HepG2 (cell line): ENCODE data around the gene MEX3A. TPM values are rescaled to one million over a fixed set of nuclear protein-coding genes. Genes with fewer than 3 reads are reported as not detected.

Experiments used
- CHD4 ChIP-seq: fragments of 200-600 bp; sonication (generic); IDR thresholded peaks from 2 replicates; pipeline ENCODE4 v1.7.0; 2017; ENCODE audit warnings: mild to moderate bottlenecking, low read length, borderline replicate concordance
- DMAP1 ChIP-seq: IDR thresholded peaks from 2 replicates; pipeline ENCODE4 v1.6.1; 2016
- KDM1A ChIP-seq: IDR thresholded peaks from 2 replicates; pipeline ENCODE4 v1.6.1; 2016; ENCODE audit warnings: missing compliant biosample characterization
- KLF15 ChIP-seq: sonication (generic); formaldehyde crosslinking; IDR thresholded peaks from 2 replicates; pipeline ENCODE4 v1.8.1; 2023; ENCODE audit warnings: borderline replicate concordance, mild to moderate bottlenecking, inconsistent platforms, missing genetic modification reagents, mixed read lengths
- KLF9 ChIP-seq: IDR thresholded peaks from 2 replicates; pipeline ENCODE4 v1.6.1; 2016; ENCODE audit warnings: low read depth
- MAF1 ChIP-seq: sonication (generic); formaldehyde crosslinking; IDR thresholded peaks from 2 replicates; pipeline ENCODE4 v1.5.0; 2020; ENCODE audit warnings: missing genetic modification reagents, borderline replicate concordance
- MIXL1 ChIP-seq: IDR thresholded peaks from 2 replicates; pipeline ENCODE4 v1.6.1; 2016
- MYPOP ChIP-seq: sonication (generic); formaldehyde crosslinking; IDR thresholded peaks from 2 replicates; pipeline ENCODE4 v1.8.1; 2023; ENCODE audit warnings: mild to moderate bottlenecking, moderate library complexity, missing genetic modification reagents
- REPIN1 ChIP-seq: sonication (generic); formaldehyde crosslinking; IDR thresholded peaks from 2 replicates; pipeline ENCODE4 v1.8.0; 2022; ENCODE audit warnings: missing genetic modification reagents, low read depth, mild to moderate bottlenecking, borderline replicate concordance
- RXRB ChIP-seq: IDR thresholded peaks from 2 replicates; pipeline ENCODE4 v1.6.1; 2016; ENCODE audit warnings: borderline replicate concordance, missing genetic modification reagents, missing compliant biosample characterization
- SKIL ChIP-seq: sonication (generic); formaldehyde crosslinking; IDR thresholded peaks from 2 replicates; pipeline ENCODE4 v1.8.0; 2022; ENCODE audit warnings: missing genetic modification reagents, mild to moderate bottlenecking, moderate library complexity, borderline replicate concordance
- SMAD1 ChIP-seq: sonication (generic); formaldehyde crosslinking; IDR thresholded peaks from 2 replicates; pipeline ENCODE4 v1.4.0; 2020; ENCODE audit warnings: missing genetic modification reagents, low read depth, mild to moderate bottlenecking, borderline replicate concordance
- SMC3 ChIP-seq: IDR thresholded peaks from 2 replicates; pipeline ENCODE4 v1.6.1; 2011; ENCODE audit warnings: low read length, improper control_type of control experiment
- SNRNP70 ChIP-seq: fragments of 200-400 bp; formaldehyde crosslinking; IDR thresholded peaks from 2 replicates; pipeline ENCODE4 v1.6.1; 2017; ENCODE audit warnings: mild to moderate bottlenecking, low read depth, low read length, moderate library complexity
- THAP7 ChIP-seq: sonication (generic); formaldehyde crosslinking; IDR thresholded peaks from 2 replicates; pipeline ENCODE4 v1.8.1; 2023; ENCODE audit warnings: mild to moderate bottlenecking, missing genetic modification reagents
- TRIM22 ChIP-seq: fragments of 450-650 bp; IDR thresholded peaks from 2 replicates; pipeline ENCODE4 v1.6.1; 2017
- ZBTB39 ChIP-seq: sonication (generic); formaldehyde crosslinking; IDR thresholded peaks from 2 replicates; pipeline ENCODE4 v1.5.0; 2020; ENCODE audit warnings: missing genetic modification reagents
- ZFP62 ChIP-seq: sonication (generic); formaldehyde crosslinking; IDR thresholded peaks from 2 replicates; pipeline ENCODE4 v1.4.0; 2020; ENCODE audit warnings: missing genetic modification reagents
- ZKSCAN8 ChIP-seq: IDR thresholded peaks from 2 replicates; pipeline ENCODE4 v1.6.1; 2016; ENCODE audit warnings: borderline replicate concordance, missing genetic modification reagents, missing compliant biosample characterization
- ZMYM3 ChIP-seq: sonication (generic); formaldehyde crosslinking; IDR thresholded peaks from 2 replicates; pipeline ENCODE4 v1.5.1; 2020; ENCODE audit warnings: mild to moderate bottlenecking, missing genetic modification reagents
- ZNF224 ChIP-seq: sonication (generic); formaldehyde crosslinking; IDR thresholded peaks from 2 replicates; pipeline ENCODE4 v1.5.0; 2020; ENCODE audit warnings: mild to moderate bottlenecking, missing genetic modification reagents
- ZNF235 ChIP-seq: sonication (generic); formaldehyde crosslinking; IDR thresholded peaks from 2 replicates; pipeline ENCODE4 v1.8.1; 2023; ENCODE audit warnings: mild to moderate bottlenecking, missing genetic modification reagents, borderline replicate concordance
- ZNF263 ChIP-seq: sonication (generic); formaldehyde crosslinking; IDR thresholded peaks from 2 replicates; pipeline ENCODE4 v1.4.0; 2020; ENCODE audit warnings: missing genetic modification reagents
- ZNF839 ChIP-seq: sonication (generic); formaldehyde crosslinking; IDR thresholded peaks from 2 replicates; pipeline ENCODE4 v1.4.0; 2020; ENCODE audit warnings: missing genetic modification reagents, mild to moderate bottlenecking, borderline replicate concordance
- polyA plus RNA-seq, 8 experiments: library from polyadenylated mRNA; depleted of rRNA in 3 of 8; stranded (reverse) in 7 of 8; unstranded in 1 of 8; fragments of >200 nt; fragmentation: Illumina TruSeq in 4 of 8; extraction: Trizol in 4 of 8; gene quantifications; 2 replicates each; pipeline versions ENCODE4 v1.2.1 to v1.2.3, GENCODE V29; 2011 to 2016; ENCODE audit warnings: low read depth in 4 of 8, missing spikeins in 1 of 8, mixed read lengths in 1 of 8; ENCODE audit not compliant: insufficient read depth in 1 of 8
- total RNA-seq, 5 experiments: library from RNA; depleted of rRNA; stranded (reverse); fragments of >200 nt; fragmentation: Illumina TruSeq; extraction: Trizol; gene quantifications; 2 replicates each; pipeline ENCODE4 v1.2.3, GENCODE V29; 2016; ENCODE audit warnings: low read depth in 1 of 5

The MEX3A gene
- total and polyA plus RNA-seq, 2 of the 13 experiments (the other 11 are each of a cell fraction or from before 2014, with no cell fraction given): 7.6 to 9.1 TPM

GRCh38 chr1:156104065-156104810, 22.0 kb upstream of the MEX3A start (continued):
- TF ChIP-seq ZNF839 (CRISPR knock-in tag) (no peak), MYPOP (no peak), SNRNP70 (no peak), MAF1 (CRISPR knock-in tag) (no peak), REPIN1 (no peak), RXRB (CRISPR knock-in tag) (no peak), SKIL (CRISPR knock-in tag) (no peak), KDM1A (CRISPR knock-in tag) (no peak), TRIM22 (no peak), ZMYM3 (CRISPR knock-in tag) (no peak), ZNF263 (CRISPR knock-in tag) (peak; percentile 98), SMC3 (no peak), MIXL1 (CRISPR knock-in tag) (no peak), ZKSCAN8 (CRISPR knock-in tag) (no peak), DMAP1 (CRISPR knock-in tag) (0 out of 2 replicates have a peak, but pooled peaks have one; percentile 42), ZNF224 (CRISPR knock-in tag) (no peak), CHD4 (0 out of 2 replicates have a peak, but pooled peaks have one; percentile 27), ZBTB39 (CRISPR knock-in tag) (no peak), SMAD1 (CRISPR knock-in tag) (no peak), ZFP62 (CRISPR knock-in tag) (no peak), KLF9 (CRISPR knock-in tag) (no peak), THAP7 (CRISPR knock-in tag) (0 out of 2 replicates have a peak, but pooled peaks have one; percentile 59), ZNF235 (CRISPR knock-in tag) (no peak), KLF15 (CRISPR knock-in tag) (no peak)
